Measurements from ENCODE around the gene PBX1.

The PBX1 gene

DNA sequence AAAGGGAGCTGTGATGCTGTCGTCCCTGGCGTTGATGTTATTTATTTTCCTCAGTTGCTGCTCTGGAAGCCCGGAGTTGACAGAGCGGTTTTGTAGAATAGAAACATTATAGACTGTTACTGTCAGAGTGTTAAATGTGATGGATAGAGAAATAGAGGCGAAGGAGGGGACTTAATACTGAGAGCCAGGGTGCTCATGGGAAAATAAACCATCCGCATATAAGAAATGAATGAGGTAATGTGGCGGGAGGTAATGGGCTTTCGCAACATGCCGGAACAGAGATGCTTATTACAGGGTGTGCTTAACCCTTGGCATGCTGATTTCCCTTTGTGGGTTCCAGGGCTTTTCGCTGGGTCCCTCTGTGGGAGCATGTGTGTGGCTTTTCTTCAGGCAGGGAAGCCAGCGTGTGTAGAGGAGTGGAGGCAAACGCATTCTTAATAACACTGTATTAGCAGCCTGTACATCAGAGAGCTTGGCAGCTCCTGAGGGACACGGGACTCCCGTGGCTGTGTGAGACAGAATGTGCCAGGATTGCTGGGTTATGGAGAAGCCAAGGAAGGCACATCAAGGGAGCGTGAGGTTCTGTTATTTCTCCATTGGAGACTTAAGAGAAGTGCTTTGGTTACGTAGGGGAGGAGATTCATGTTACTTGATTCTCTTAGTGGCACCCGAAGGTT lies 141.0 kb downstream of the PBX1 start:
- no peak for DNase-seq (ENCODE audit: low read depth)

DNA sequence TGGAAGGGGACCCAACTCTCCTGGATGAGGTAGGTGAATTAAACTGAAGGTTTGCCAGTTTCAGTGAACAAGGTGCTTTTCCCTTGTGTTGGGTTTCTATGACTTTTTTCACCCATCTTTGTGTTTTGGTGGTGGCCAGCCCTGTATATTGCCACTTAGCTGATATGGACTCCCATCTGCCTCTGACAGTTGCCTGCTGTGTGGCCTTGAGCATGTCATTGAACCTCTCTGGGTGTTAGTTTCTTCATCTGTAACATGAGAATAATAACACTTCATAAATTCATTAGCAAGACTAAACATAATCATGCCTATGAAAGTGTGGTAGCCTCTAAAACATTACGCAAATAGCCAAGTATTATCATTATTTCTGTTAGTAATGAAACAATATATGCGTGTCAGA lies 141.7 kb downstream of the PBX1 start:
- no peak for DNase-seq (ENCODE audit: low read depth)

DNA sequence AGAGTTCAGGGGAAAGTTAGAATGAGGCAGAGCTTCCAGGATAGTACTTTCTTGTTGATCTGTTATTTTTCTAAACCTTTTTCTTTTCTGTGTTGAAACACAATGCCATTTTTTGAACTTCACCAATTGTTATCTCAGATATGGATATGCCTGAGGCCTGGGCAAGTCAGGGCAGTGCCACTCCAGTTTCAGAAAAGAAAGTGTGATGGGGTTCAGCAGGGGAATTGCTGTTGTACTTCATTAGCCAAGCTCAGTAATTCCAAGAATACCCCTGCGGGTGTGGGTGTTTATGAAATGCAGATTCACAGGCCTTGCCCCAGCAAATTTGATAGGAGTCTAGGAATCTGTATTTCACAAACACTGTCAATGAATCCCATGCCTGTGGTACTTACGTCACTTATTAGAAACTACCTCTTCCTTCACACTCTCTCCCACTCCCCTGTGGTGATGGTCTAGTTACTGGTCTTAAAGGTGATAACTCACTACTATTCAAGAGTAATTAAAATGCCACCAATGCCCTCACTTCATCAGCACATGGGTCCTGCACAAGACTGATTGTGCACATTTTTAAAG lies 142.3 kb downstream of the PBX1 start:
- no peak for DNase-seq (ENCODE audit: low read depth)

DNA sequence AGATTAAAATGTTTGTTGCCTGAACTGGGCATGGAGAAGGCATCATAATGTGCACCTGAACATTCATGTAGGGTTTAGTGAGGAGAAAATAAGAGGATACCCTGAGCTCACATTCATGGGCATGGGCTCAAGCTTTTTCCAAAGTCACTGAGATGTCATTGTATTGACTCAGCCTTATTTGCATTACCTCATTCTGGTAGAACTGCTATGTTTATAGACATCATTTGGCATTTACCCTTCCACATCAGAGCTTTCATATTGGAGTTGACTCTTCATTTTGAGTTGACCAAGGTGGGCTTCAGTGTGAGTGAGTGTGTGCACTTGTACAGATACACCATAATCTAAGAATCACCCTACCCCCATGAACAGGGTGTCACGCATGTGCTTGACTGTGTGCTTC lies 143.2 kb downstream of the PBX1 start:
- DNase-seq (ENCODE audit: low read depth), result no peak

DNA sequence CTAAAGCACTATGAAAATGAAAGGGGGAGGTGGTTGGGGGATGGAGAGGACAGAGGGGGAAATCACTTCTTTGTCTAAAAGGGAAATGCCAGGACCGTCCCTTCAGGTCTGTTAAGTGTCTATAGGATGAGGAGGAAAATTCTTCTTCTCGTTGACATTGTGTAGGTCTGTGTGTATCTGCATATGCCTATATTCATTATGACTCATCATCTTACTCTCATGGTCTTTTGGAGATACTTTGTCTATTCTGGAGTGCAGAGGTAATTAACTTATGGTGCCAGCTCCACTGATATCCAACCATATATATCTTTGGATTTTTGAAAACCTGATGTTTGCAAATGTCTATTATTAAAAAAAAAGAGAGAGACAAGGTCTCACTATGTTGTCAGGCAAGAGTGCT lies 143.7 kb downstream of the PBX1 start:
- no peak for DNase-seq (ENCODE audit: low read depth)

DNA sequence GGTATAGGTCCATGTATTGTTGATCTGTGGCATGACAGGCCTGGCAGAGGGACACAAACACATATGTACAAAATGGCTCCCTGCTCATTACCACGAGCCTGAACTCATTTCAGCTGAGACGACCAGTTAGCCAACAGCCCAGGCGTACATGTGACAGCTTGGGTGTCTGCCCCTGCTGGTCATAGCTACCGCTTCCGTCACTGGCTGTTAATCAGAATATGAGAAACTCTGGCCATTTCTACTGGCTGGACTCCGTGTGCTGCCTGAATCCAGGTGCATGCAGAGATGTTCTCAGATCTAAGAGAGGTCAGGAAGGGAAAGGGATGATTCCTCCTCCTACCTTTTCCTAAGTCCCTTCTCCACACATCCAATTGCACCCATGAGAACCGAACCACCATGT lies 144.5 kb downstream of the PBX1 start:
- DNase-seq (ENCODE audit: low read depth), result no peak

DNA sequence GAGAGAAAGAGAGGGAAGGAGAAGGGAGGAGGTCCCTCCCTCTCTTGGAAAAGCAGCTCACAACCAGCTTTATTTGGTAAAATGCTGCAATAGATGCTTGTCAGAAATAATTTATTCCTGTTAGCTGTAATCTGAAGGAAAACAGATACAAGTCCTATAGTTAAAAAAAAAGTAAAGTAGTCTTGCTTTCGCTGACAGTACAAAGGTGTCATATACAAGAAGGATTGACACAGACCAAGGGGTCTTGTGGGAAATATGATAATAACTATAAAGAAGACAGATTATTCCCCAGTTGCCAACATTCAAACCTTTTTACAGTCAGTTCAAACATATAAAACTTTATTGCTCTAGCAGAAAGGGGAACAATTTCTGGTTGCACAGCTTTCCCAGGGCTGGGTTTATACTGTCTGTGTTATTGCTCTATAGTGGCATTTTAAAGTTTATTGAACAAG lies 145.0 kb downstream of the PBX1 start:
- DNase-seq (ENCODE audit: low read depth), result no peak

DNA sequence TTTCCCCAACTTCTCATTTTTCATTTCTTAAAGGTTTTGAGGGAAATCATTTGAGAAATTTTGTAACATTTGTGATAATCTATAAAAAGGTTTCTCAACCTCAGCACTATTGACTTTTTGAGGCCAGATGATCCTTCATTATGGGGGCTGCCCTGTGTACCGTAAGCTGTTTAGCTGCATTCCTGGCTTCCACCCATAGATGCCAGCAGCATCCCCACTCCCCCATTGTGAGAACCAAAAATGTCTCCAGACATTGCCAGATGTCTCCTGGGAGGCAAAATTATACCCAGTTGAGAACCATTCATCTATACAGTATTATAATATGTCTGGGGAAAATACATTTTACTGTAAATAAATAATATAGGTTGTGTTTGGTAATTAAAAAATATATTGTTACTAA lies 146.0 kb downstream of the PBX1 start:
- no peak for DNase-seq (ENCODE audit: low read depth)

DNA sequence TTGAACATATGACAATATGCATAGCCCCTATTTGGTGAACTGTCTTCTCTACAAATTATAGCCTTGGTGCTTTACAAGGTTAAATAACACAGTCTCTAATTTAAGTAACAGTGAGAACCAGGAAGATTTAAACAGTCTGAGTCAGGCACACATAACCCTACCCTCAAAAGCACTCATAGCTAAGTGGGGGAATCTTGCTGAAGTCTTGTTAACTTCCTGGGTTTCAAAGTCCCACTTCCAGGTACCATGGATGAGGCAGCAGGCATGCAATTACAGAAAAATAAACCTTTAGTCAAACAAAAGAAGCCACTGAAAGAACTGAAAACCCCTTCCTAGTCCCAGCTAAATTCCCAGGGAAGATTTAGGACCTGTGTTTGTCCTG lies 147.6 kb downstream of the PBX1 start:
- DNase-seq (ENCODE audit: low read depth), result no peak

DNA sequence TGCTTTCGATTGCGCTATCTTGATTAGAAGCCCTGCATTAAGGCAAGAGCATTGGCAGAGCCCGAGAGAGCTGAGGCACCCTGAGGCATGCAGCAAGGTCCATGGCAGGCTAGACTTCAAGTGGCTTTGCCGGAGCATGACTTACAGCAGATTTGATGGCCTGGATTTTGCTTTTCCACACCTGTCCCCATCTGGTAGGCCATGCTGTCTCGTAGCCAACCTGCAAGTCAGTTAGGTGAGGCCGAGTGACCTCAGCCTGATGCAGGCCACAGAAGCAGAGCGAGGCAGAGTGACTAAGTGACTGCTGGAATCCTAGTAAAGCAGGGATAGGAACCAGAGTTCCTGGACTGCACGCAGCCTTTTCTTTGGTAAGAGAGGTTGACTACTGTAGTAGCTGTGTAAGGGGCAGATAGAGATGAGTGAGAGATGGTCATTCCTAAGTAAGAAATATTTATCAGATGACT lies 148.9 kb downstream of the PBX1 start:
- peak; percentile 67 for DNase-seq (ENCODE audit: low read depth)

DNA sequence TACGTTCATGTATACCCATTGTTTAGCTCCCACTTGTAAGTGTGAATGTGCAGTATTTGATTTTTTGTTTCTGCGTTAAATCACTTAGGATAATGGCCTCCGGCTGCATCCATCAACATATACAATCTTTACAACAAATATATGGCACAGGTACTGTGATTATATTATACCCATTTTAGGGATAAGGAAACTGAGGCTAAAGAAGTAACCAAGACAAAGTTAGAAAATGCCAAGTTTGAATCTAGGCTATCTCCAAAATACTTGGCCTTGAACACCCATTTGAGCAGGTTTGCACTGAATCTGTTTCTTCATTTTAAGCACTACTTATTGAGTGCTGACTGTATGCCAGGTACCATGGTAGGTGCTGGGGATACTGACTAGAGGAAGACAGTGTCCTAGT lies 149.6 kb downstream of the PBX1 start:
- DNase-seq (ENCODE audit: low read depth), result no peak

DNA sequence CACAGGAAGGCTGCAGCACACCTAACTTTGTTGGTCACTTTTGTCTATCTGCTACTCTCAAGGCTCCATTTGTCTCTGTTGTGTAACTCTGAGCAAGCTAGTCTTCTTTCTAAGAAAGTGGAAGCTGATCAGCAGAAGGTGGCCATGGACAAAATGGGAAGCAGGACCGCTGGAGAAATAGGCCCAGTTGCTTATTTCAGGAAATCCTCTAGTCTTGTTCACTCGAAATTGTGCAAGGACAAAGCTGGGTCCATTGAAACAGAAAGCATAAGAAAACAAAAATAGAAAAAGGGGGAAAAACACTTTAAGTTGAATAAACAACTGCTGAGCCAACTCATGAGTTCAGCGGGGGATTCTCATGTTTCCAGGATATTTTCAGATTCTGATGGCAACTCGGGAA lies 150.1 kb downstream of the PBX1 start:
- no peak for DNase-seq (ENCODE audit: low read depth)

DNA sequence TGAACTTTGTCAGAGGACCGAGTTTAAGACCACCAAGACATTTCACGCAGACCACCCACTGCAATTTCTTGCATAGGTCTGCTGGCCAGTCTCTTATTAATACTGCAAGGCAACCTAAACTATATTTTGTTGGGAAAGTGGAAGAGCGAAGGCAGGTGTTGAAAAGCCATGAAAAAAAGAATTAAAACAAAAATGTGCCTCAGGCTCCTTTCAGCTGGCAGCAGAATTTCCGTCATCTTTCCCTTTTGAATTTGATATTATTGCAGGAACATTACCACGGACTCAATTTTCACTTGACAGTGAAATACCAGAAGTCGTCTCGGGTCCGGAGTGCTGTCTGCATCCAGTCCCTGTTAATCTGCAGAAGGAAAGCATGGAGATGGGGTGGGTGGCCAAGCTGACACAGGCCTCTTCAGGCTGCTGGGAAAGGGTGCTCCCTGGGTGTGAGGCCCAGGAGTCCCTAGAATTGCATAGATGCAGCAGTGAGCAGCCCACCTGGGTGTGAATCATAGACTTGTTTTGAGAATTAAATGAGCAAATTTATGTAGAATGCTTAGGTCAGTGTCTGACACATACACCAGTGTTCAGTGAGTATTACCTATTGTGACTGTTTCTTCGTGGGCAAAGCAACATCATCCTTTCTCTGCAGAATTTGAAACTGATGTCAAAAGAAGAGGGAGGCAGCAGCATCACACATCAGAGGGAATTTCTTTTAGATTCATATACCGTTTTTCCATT lies 150.7 kb downstream of the PBX1 start:
- DNase-seq (ENCODE audit: low read depth), result no peak

DNA sequence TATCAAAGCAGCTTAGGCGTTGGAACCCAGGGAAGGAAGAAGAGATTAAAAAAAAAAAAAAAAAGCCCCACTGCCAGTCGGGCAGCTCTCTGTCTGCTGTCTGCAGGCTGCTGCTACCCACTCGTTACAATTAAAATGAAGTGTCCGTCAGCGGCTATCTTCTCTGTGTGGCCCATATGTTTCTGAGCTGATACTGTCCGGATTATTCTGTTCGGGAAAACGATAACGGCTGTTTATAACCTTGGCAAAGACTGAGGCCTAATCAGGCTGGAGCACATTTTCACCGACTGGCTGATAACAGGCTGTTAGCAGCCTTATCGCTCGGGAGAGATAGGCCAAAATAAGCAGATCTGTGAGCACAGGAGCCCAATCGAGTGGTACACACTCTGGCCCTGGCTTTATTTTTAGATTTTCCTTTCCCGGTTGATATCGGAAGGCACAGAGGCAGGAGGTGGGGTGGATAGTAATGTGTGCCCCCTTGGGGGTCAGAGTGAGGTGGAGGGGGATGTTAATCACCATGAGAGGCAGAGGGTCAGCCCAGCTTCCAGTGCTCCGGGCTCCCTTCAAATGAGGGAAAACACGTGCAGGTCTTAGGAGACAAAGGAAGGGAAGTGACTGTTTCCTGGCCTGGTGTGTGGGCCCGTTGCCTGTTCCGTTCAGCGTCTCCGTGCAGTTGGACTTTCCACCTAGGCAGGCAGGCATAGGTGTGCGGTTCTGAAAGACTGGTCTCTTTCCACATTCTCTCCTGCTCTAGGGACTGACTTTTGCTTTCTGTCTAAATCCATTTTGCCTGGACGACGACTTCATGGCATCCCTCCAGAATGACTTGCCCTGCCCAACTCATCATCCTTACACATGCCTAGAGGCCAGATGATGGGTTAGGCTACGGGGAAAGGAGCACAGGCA lies 153.4 kb downstream of the PBX1 start:
- DNase-seq (ENCODE audit: low read depth), result no peak

DNA sequence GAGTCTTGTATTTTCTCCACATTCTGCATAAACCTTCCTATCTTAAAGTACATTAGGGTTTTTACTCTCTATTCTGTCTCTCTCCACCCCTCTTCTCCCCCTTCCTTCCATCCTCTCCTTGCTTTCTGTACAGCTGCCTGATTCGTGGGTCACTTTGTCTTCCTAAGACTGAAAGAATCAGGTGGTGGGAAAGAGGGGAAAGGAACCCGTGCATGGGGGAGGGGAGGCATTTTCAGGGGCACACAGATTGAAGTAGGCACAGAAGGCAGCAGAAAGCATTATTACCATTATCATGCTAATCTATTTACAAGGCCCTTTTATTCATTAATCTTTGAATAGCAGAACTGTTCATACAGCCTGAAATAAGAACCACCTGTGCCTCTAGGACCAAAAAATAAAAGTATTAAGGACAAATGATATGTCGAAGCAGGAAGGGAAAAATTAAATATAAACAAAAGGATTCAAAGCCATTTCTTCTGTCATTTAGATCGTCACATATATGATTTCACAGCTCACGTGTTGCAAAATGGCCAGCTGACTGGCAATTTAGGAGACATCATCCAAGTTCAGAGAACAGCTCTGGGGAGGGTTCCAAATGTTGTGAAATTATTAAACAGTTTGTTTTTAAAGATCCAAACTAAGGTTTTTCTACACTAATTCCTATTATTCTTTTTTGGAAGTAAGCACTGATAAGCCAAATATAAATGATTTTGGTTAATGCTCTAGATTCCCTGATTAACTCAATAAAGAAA lies 154.6 kb downstream of the PBX1 start:
- DNase-seq (ENCODE audit: low read depth), result no peak

DNA sequence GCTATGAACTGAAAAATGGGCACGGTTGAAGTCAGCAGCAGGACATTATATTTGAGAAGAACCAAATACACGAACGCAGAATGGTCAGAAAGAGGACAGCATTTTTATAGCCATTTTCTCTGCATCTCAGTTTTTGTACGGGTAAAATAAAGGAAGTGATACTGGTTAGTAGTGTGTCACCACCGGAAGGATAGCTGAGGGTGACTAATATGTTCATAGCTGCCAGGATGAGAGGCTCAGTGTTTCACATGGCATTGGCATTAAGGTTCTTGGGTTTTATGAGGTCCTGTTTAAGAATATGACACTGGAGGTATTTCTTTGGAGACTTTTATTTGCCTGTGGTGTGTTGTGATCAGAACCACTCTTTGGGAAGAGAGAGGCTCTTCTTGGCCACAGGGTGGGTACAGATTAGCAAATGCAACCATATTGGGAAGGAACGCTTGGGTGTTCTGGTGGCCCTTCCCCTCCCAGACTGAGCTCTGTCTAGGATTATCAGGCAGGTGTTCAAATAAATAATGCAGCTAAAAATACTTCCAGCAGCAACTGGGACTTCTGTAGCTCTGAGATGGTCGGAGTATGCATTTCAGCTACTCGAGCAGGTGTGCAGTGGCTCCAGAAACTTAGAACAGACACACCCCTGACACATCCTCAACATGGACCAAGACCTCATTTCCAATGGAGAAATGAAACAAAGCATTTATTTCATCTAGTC lies 158.2 kb downstream of the PBX1 start:
- no peak for DNase-seq (ENCODE audit: low read depth)

DNA sequence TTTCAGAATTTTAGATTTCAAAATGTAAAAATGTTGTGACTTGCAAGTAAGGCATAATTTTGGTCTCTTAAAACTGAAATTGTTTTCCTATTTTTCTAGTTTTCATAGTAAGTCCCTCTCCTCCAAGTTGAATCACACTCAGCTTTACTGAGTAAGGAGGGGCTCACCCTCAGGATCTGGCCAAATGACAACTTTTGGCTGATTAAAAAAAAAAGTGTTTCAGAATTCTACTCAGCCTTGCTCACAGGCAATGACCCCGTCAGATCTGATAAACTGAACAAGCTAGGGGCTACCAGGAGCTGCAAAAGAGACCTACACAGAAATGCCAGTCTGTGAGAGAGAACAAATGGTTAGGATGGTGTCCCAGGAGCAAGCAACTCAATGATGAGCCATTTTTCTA lies 159.8 kb downstream of the PBX1 start:
- DNase-seq (ENCODE audit: low read depth), result no peak

DNA sequence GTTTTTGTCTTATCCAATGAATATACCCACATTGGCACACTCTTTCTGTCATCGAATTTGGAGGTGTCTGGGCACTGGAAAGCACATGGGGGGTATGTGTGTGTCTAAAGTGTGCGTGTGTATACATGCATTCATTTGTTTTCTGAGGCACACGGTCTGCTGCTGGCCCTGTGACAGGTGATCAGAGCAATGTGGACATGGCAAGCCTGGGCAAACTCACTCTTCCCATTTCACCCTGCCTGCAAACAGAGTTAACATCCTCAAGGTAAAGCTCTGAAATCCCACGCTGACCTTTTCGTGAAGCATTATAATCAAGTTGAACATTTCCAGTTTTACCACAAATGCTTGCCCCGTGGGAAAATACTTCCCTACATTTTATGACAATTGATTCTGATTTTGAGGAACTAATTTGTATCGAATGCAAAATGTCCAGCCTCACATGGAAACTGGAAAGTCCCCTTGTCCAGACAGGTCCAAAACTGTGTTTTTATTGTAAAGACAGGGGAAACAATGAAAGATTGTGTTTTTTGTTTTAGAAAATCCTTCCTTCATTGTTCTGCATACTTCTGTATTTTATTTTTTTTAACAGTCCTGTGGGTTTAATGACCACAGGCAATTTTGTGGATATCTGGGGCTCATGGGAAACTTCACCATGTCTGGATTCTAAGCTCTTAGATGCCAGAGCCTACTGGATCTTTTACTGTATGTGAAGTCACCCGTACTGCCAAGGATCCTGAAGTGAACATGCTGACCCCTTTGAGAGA lies 160.9 kb downstream of the PBX1 start:
- DNase-seq (ENCODE audit: low read depth), result no peak

DNA sequence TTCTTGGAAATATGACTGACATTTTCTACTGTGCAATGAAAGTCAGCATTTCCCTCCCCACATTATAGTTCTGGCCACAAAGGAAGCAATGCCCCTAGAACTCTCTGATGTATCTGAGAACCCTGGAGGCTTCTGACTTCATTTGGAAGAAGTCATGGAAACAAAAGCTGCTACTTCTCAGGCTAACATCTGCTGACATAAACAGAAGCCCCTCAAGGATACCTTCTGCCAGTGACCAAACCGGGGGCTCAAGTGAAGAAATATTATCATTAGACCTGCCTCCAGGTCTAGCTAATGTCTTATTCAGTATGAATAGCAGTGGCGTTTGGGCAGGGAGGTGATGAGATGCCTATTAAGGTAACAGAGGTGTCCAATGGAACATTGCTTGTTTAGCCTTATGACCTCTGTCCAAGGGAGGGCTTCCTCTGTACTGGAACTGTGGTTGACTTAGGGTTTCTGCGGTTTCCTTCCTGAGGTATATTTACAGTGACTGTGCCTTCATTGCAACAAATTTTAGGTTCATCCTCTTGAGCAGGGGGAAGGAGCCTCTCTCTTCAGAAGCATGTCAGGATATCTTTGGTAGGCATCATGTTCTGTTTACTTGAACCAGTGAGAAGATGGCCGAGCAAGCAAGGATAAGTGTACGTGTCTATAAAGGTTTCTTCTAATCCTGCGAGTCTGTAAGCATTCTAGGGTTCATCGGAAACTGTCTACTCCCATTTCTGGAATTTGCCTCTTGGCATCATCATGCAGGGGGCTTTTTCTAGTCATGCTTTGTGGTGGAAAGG lies 161.7 kb downstream of the PBX1 start:
- DNase-seq (ENCODE audit: low read depth), result no peak

DNA sequence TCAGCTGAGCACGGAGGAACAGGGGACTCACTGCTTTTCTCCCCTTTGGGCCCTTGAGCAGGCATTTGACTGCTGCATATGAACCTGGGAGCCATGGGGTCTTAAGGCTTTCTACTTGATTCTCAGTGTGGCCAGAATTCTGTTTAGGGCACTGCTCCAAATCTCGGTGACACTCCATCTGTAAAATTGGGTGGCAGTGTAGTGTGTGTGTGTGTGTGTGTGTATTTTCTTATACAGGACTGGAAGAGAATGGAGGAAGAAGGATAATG lies 162.2 kb downstream of the PBX1 start:
- no peak for DNase-seq (ENCODE audit: low read depth)

Measured in GM04504 (cell line).